SH-SY5Y (cell line): ENCODE measurements around the gene E2F2.

Experiments
- GATA2 ChIP-seq: IDR thresholded peaks from 2 replicates; pipeline ENCODE4 v1.6.1; 2011; ENCODE audit warnings: mild to moderate bottlenecking, low read depth, low read length
- GATA3 ChIP-seq: IDR thresholded peaks from 2 replicates; pipeline ENCODE4 v1.6.1; 2011; ENCODE audit warnings: low read depth, mild to moderate bottlenecking, low read length, moderate library complexity

GRCh38 chr1:23459338-23459757 is 71.7 kb downstream of the E2F2 start:
- TF ChIP-seq GATA2 (no peak), GATA3 (no peak)
